Neural cell (in vitro differentiated cells): ENCODE data around the gene XPR1.

Experiments
- EP300 ChIP-seq: fragments of 450-650 bp; conservative IDR thresholded peaks from 2 replicates; pipeline ENCODE4 v1.6.1; 2014; ENCODE audit warnings: antibody characterized with exemption, mild to moderate bottlenecking, moderate library complexity; ENCODE audit not compliant: poor library complexity, severe bottlenecking
- TF ChIP-seq, protein P1 (sequence below): fragments of 450-650 bp; IDR thresholded peaks from 2 replicates; pipeline ENCODE4 v1.5.1; 2014; ENCODE audit warnings: antibody characterized with exemption, mild to moderate bottlenecking, moderate library complexity; ENCODE audit not compliant: poor library complexity, severe bottlenecking

DNA sequence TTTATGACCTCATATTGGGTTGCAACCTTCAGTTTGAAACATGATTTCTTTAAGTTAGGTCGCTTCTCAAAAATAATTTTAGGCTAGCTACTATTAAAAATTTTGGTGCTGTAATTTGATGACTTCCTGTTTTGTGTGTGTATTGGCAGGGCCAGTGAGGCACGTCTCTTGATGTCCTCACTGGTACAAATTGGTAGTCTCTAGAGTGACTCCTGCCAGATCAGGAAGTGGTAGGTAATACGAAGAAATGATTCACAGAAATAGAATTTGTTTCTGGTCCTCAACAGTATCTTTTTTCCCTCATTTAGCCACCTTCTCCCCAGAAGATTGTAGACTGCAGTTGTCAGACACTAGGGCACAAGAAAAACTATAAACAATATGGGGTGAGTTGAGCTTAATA, 160.0 kb downstream of the XPR1 start:
- no peak for TF ChIP-seq EP300
- TF ChIP-seq, protein P1, sequence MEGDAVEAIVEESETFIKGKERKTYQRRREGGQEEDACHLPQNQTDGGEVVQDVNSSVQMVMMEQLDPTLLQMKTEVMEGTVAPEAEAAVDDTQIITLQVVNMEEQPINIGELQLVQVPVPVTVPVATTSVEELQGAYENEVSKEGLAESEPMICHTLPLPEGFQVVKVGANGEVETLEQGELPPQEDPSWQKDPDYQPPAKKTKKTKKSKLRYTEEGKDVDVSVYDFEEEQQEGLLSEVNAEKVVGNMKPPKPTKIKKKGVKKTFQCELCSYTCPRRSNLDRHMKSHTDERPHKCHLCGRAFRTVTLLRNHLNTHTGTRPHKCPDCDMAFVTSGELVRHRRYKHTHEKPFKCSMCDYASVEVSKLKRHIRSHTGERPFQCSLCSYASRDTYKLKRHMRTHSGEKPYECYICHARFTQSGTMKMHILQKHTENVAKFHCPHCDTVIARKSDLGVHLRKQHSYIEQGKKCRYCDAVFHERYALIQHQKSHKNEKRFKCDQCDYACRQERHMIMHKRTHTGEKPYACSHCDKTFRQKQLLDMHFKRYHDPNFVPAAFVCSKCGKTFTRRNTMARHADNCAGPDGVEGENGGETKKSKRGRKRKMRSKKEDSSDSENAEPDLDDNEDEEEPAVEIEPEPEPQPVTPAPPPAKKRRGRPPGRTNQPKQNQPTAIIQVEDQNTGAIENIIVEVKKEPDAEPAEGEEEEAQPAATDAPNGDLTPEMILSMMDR = no peak
